ENCODE results near the gene BMX. TPM values are rescaled to one million over a fixed set of nuclear protein-coding genes. Genes with fewer than 3 reads are reported as not detected.

BMX gene
- total and polyA plus RNA-seq, 10 of the 15 experiments (the other 5 are each of a cell fraction or from before 2014, with no cell fraction given) = not detected

GRCh38 chrX:15546745-15547144 lies 46.1 kb downstream of the BMX start:
- WGBS (ENCODE audit: insufficient coverage, insufficient replicate concordance, low lambda C conversion rate, missing lambda C conversion rate) = 36% methylated on average over 5 of the region's 5 CpGs
- no TSS peak for BruUV-seq (replicated peaks)
- H3K79me2 ChIP-seq (ENCODE audit: control insufficient read depth, insufficient read depth, low read length) = no peaks in the 10 kb centered on the region
- no peak for FAIRE-seq
- H3K4me1 ChIP-seq (ENCODE audit: control insufficient read depth, insufficient read depth, low read length) = no peaks in the 10 kb centered on the region
- POLR2A ChIA-PET = no interaction called here
- H3K27ac ChIP-seq (ENCODE audit: control insufficient read depth, insufficient read depth) = no peak overlapping the region
- peaks cover 0 to 5% of the 10 kb centered on the region in 2 experiments; a peak in 1 of 4 replicates for H3K27me3 ChIP-seq (replicated peaks in 1 of 2; ENCODE audit: control insufficient read depth in 2 of 2, insufficient read depth in 2 of 2, low read length in 1 of 2)
- H2AFZ ChIP-seq (ENCODE audit: control insufficient read depth, low read depth, low read length) = no peak overlapping the region
- RAD21 ChIA-PET (ENCODE audit: unreplicated experiment) = no interaction called here
- H4K20me1 ChIP-seq (ENCODE audit: control insufficient read depth, insufficient read depth) = no peaks in the 10 kb centered on the region
- H3K36me3 ChIP-seq (ENCODE audit: control insufficient read depth in 2 of 2, insufficient read depth in 2 of 2, low read length in 1 of 2) = no peaks in the 10 kb centered on the region
- no peak for ATAC-seq
- intact Hi-C loops (cut with micrococcal nuclease; ENCODE audit: unreplicated experiment) (no loop called here), in situ Hi-C loops (cut with MboI) (no loop called here)
- H3K4me3 ChIP-seq = no peak overlapping the region
- H3K4me2 ChIP-seq (ENCODE audit: control insufficient read depth, insufficient read depth) = no peak overlapping the region
- SMC1A ChIA-PET (ENCODE audit: uncharacterized antibody, unreplicated experiment) = no interaction called here
- no peak overlapping the region for H3K9ac ChIP-seq (ENCODE audit: control insufficient read depth, insufficient read depth, low read length)
- CTCF ChIA-PET = no interaction called here
- no peaks in the 10 kb centered on the region for H3K9me3 ChIP-seq (replicated peaks; ENCODE audit: control insufficient read depth, insufficient read depth, low read length)
- no peak for DNase-seq (ENCODE audit: low read depth, low spot score)
- TF ChIP-seq CEBPZ (IDR thresholded peaks at IDR 0.05; ENCODE audit: low read depth, low read length) (no peak), ZNF384 (IDR thresholded peaks at IDR 0.05; ENCODE audit: borderline replicate concordance, low read depth, low read length) (no peak), NFYB (IDR thresholded peaks at IDR 0.05; ENCODE audit: insufficient read depth, low read depth, low read length) (no peak), MTA3 (IDR thresholded peaks at IDR 0.05; ENCODE audit: borderline replicate concordance, low read length) (no peak), IKZF2 (IDR thresholded peaks at IDR 0.05) (no peak), KDM1A (IDR thresholded peaks at IDR 0.05; ENCODE audit: borderline replicate concordance) (no peak), ELK1 (IDR thresholded peaks at IDR 0.05; ENCODE audit: low read depth, low read length) (no peak), ZZZ3 (IDR thresholded peaks at IDR 0.05; ENCODE audit: control insufficient read depth, insufficient read length, low read depth) (no peak), MXI1 (IDR thresholded peaks at IDR 0.05; ENCODE audit: low read depth, low read length) (no peak), STAT3 (IDR thresholded peaks at IDR 0.05; ENCODE audit: low read depth, low read length) (no peak), TARDBP (IDR thresholded peaks at IDR 0.05; ENCODE audit: borderline replicate concordance) (no peak), NBN (IDR thresholded peaks at IDR 0.05) (no peak)
